IMR-90 (cell line): ENCODE results near the gene PKIG. TPM values are rescaled to one million over a fixed set of nuclear protein-coding genes. Genes with fewer than 3 reads are reported as not detected.
A peak's percentile ranks its signal among the peaks of the same experiment; 100 is the strongest.

Experiments used
- ATAC-seq: fragments of 200-7000 bp; cut with Tn5 transposase; 2 replicates; pipeline ENCODE4 v1.9.1; 2020; ENCODE audit warnings: low read depth, mild to moderate bottlenecking, moderate library complexity
- BruUV-seq: library from RNA; stranded (reverse); fragments of 400-500 nt; replicated peaks from 2 replicates; lab custom pipeline; 2021; lab: Mats Ljungman, UMichigan
- CTCF ChIA-PET: fragments of 300-600 bp; formaldehyde crosslinking; extraction: SDS; loops from one replicate; lab custom pipeline; 2021; ENCODE audit warnings: antibody characterized with exemption; lab: Yijun Ruan, JAX
- POLR2A ChIA-PET: fragments of 300-600 bp; sonication (Branson Sonifier 250); formaldehyde crosslinking; loops from one replicate; lab custom pipeline; 2022; ENCODE audit warnings: antibody characterized with exemption; ENCODE audit not compliant: unreplicated experiment; lab: Charles Lee
- DNase-seq: peaks from one replicate; pipeline ENCODE4 v3.0.0; 2013
- H2AFZ ChIP-seq: replicated peaks from 2 replicates; pipeline ENCODE3; 2013; ENCODE audit warnings: low read length, mild to moderate bottlenecking; ENCODE audit not compliant: poor library complexity
- H2AK5ac ChIP-seq: 2 replicates; pipeline ENCODE4 v1.6.1; 2013; ENCODE audit warnings: low read depth, low read length, inconsistent platforms
- H2AK9ac ChIP-seq: replicated peaks from 2 replicates; pipeline ENCODE3; 2013; ENCODE audit warnings: mild to moderate bottlenecking, low read depth, low read length, moderate library complexity; ENCODE audit not compliant: poor library complexity
- H2BK120ac ChIP-seq: 2 replicates; pipeline ENCODE4 v1.6.1; 2013; ENCODE audit warnings: low read depth, low read length, inconsistent platforms
- H2BK15ac ChIP-seq: 3 replicates; pipeline ENCODE4 v1.6.1; 2013; ENCODE audit warnings: low read depth, low read length, inconsistent platforms
- H2BK20ac ChIP-seq: 2 replicates; pipeline ENCODE4 v1.6.1; 2013; ENCODE audit warnings: low read depth, mild to moderate bottlenecking, inconsistent platforms, low read length, moderate library complexity
- H2BK5ac ChIP-seq: 2 replicates; pipeline ENCODE4 v1.6.1; 2013; ENCODE audit warnings: mild to moderate bottlenecking, low read depth, low read length, inconsistent platforms; ENCODE audit not compliant: poor library complexity, severe bottlenecking
- H3K14ac ChIP-seq: replicated peaks from 2 replicates; pipeline ENCODE4 v1.6.1; 2013; ENCODE audit warnings: low read depth, low read length, inconsistent platforms
- H3K18ac ChIP-seq: 2 replicates; pipeline ENCODE4 v1.6.1; 2013; ENCODE audit warnings: low read depth, low read length, control low read depth
- H3K23ac ChIP-seq: 2 replicates; pipeline ENCODE4 v1.6.1; 2013; ENCODE audit warnings: low read depth, low read length, inconsistent platforms
- H3K27ac ChIP-seq: 2 replicates; pipeline ENCODE4 v1.5.1; 2013; ENCODE audit warnings: mild to moderate bottlenecking, control low read depth, low read length; ENCODE audit not compliant: insufficient read depth
- H3K27me3 ChIP-seq: 2 replicates; pipeline ENCODE4 v1.6.1; 2013; ENCODE audit warnings: low read length; ENCODE audit not compliant: control insufficient read depth, insufficient read depth
- H3K36me3 ChIP-seq: 2 replicates; pipeline ENCODE4 v1.6.1; 2013; ENCODE audit warnings: low read length, mixed read lengths; ENCODE audit not compliant: control insufficient read depth, insufficient read depth
- H3K4ac ChIP-seq: 2 replicates; pipeline ENCODE4 v1.6.1; 2013; ENCODE audit warnings: low read depth, low read length, inconsistent platforms
- H3K4me1 ChIP-seq: 2 replicates; pipeline ENCODE4 v1.6.1; 2013; ENCODE audit warnings: low read length, mixed read lengths; ENCODE audit not compliant: control insufficient read depth, insufficient read depth
- H3K4me2 ChIP-seq: 2 replicates; pipeline ENCODE4 v1.6.1; 2013; ENCODE audit warnings: low read depth, mild to moderate bottlenecking, control low read depth, low read length, moderate library complexity
- H3K4me3 ChIP-seq: 2 replicates; pipeline ENCODE4 v1.5.1; 2013; ENCODE audit warnings: low read depth, mild to moderate bottlenecking, control low read depth, low read length, moderate library complexity; ENCODE audit not compliant: insufficient read depth
- H3K56ac ChIP-seq: 2 replicates; pipeline ENCODE4 v1.6.1; 2013; ENCODE audit warnings: low read length, inconsistent platforms; ENCODE audit not compliant: insufficient read depth; ENCODE audit errors: extremely low read depth
- H3K79me1 ChIP-seq, 2 experiments: 2 replicates each; pipeline ENCODE4 v1.6.1; 2013; ENCODE audit warnings: low read length in 2 of 2, inconsistent platforms in 1 of 2, low read depth in 1 of 2
- H3K9ac ChIP-seq: 2 replicates; pipeline ENCODE4 v1.6.1; 2013; ENCODE audit warnings: low read depth, low read length, control low read depth
- H3K9me1 ChIP-seq: 2 replicates; pipeline ENCODE4 v1.6.1; 2013; ENCODE audit warnings: low read length, inconsistent platforms; ENCODE audit not compliant: insufficient read depth
- H3K9me3 ChIP-seq: 2 replicates; pipeline ENCODE4 v1.6.1; 2013; ENCODE audit warnings: low read length; ENCODE audit not compliant: control insufficient read depth, insufficient read depth
- H4K20me1 ChIP-seq: 2 replicates; pipeline ENCODE4 v1.6.1; 2013; ENCODE audit warnings: low read length, inconsistent platforms; ENCODE audit not compliant: insufficient read depth
- H4K5ac ChIP-seq: 2 replicates; pipeline ENCODE4 v1.6.1; 2013; ENCODE audit warnings: mild to moderate bottlenecking, low read depth, low read length, control low read depth
- H4K8ac ChIP-seq, 2 experiments: 2 replicates each; pipeline ENCODE4 v1.6.1; 2013; ENCODE audit warnings: low read depth in 2 of 2, low read length in 2 of 2, control low read depth in 1 of 2, inconsistent platforms in 1 of 2
- H4K91ac ChIP-seq: 2 replicates; pipeline ENCODE4 v1.6.1; 2013; ENCODE audit warnings: low read depth, low read length, inconsistent platforms; ENCODE audit not compliant: insufficient read depth
- CHD1 ChIP-seq: IDR thresholded peaks from 2 replicates; pipeline ENCODE4 v1.6.1; 2012; ENCODE audit warnings: low read depth, low read length, improper control_type of control experiment
- ELK1 ChIP-seq: fragments of 150-350 bp; IDR thresholded peaks from 2 replicates; pipeline ENCODE4 v1.6.1; 2016; ENCODE audit warnings: low read depth, mild to moderate bottlenecking, low read length, moderate library complexity, borderline replicate concordance
- FOS ChIP-seq: fragments of 150-350 bp; IDR thresholded peaks from 2 replicates; pipeline ENCODE4 v1.6.1; 2016; ENCODE audit warnings: low read depth, low read length
- MAZ ChIP-seq: IDR thresholded peaks from 2 replicates; pipeline ENCODE4 v1.6.1; 2012; ENCODE audit warnings: low read depth, mild to moderate bottlenecking, low read length, improper control_type of control experiment, moderate library complexity, borderline replicate concordance
- POLR2A ChIP-seq: IDR thresholded peaks from 2 replicates; pipeline ENCODE4 v1.6.1; 2012; ENCODE audit warnings: mild to moderate bottlenecking, low read depth, low read length
- RCOR1 ChIP-seq: IDR thresholded peaks from 2 replicates; pipeline ENCODE4 v1.6.1; 2012; ENCODE audit warnings: mild to moderate bottlenecking, low read length, improper control_type of control experiment; ENCODE audit not compliant: insufficient replicate concordance
- RFX5 ChIP-seq: IDR thresholded peaks from 2 replicates; pipeline ENCODE4 v1.8.0; 2012; ENCODE audit warnings: low read depth, mild to moderate bottlenecking, low read length, moderate library complexity
- SMC3 ChIP-seq: fragments of 150-350 bp; IDR thresholded peaks from 2 replicates; pipeline ENCODE4 v1.6.1; 2016; ENCODE audit warnings: low read depth, mild to moderate bottlenecking, antibody characterized with exemption, low read length, moderate library complexity
- WGBS, 2 experiments: methylation state at CpG; one replicate each; pipeline versions ENCODE4 v1.1.5 to v1.1.7; 2013; ENCODE audit warnings: missing lambda C conversion rate in 2 of 2; ENCODE audit not compliant: insufficient read length in 1 of 2; ENCODE audit errors: extremely low coverage in 2 of 2; 5-methylcytosine and 5-hydroxymethylcytosine counted together
- dilution Hi-C: fragments of 300-500 bp; cut with HindIII; formaldehyde crosslinking; loops from one replicate; pipeline ENCODE4 v1.14.3; 2018; ENCODE audit warnings: low sequenced_read_pairs; ENCODE audit not compliant: unreplicated experiment
- in situ Hi-C: fragments of 300-500 bp; cut with MboI; formaldehyde crosslinking; loops from 3 replicates; pipeline ENCODE4 v1.14.3; 2019; ENCODE audit warnings: low sequenced_read_pairs, inconsistent platforms, mixed read lengths
- intact Hi-C: fragments of 100-400 bp; cut with micrococcal nuclease; formaldehyde crosslinking; loops from 2 replicates; pipeline ENCODE4 v1.10.0; 2022
- polyA plus RNA-seq, 3 experiments: library from polyadenylated mRNA; depleted of rRNA; stranded (reverse); fragments of >200 nt; gene quantifications; 2 replicates each; pipeline ENCODE4 v1.2.3, GENCODE V29; 2012; ENCODE audit warnings: low replicate concordance in 1 of 3
- total RNA-seq: library from RNA; depleted of rRNA; stranded (reverse); fragments of >200 nt; gene quantifications from 2 replicates; pipeline ENCODE4 v1.2.3, GENCODE V29; 2012
- TF ChIP-seq, protein P1 (sequence below): fragments of 150-350 bp; IDR thresholded peaks from 2 replicates; pipeline ENCODE4 v1.6.1; 2017; ENCODE audit warnings: mild to moderate bottlenecking, antibody characterized with exemption, low read length, low read depth
- TF ChIP-seq, protein P2 (sequence below): conservative IDR thresholded peaks from 2 replicates; pipeline ENCODE4 v1.5.1; 2012; ENCODE audit warnings: mild to moderate bottlenecking, low read depth, low read length, improper control_type of control experiment

PKIG gene
- total and polyA plus RNA-seq, 2 of the 4 experiments (the other 2 are of a cell fraction), result 78.3 to 89.6 TPM

DNA sequence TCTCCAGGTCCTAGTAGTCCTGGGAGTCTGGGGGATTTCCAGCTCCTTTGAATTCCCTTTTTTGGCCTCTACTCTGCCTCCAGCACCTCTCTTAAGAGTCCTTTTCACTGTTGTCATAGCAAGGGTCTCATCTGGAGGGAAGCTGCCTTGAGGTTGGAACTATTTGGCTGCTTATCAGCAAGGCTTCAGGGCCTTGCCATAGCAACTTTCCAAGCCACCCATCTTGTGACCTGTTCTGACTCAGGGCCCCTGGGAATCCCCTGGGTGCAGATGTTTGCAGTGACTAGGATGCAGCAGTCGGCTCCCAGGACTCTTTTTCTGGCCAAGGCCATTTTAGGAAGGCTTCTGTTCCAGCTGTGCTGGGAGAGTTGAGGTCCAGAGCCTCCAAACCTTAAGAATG lies 12.4 kb downstream of the PKIG start:
- H2AK9ac ChIP-seq, result no peak overlapping the region
- no peak overlapping the region for H3K4me2 ChIP-seq
- TF ChIP-seq POLR2A (0 out of 2 replicates have a peak, but pooled peaks have one; percentile 25), RFX5 (no peak), MAZ (no peak), ELK1 (no peak), RCOR1 (no peak), CHD1 (no peak), SMC3 (no peak), FOS (peak; percentile 51)
- TF ChIP-seq, protein P1, sequence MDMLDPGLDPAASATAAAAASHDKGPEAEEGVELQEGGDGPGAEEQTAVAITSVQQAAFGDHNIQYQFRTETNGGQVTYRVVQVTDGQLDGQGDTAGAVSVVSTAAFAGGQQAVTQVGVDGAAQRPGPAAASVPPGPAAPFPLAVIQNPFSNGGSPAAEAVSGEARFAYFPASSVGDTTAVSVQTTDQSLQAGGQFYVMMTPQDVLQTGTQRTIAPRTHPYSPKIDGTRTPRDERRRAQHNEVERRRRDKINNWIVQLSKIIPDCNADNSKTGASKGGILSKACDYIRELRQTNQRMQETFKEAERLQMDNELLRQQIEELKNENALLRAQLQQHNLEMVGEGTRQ, result 0 out of 2 replicates have a peak, but pooled peaks have one; percentile 33
- TF ChIP-seq, protein P2, sequence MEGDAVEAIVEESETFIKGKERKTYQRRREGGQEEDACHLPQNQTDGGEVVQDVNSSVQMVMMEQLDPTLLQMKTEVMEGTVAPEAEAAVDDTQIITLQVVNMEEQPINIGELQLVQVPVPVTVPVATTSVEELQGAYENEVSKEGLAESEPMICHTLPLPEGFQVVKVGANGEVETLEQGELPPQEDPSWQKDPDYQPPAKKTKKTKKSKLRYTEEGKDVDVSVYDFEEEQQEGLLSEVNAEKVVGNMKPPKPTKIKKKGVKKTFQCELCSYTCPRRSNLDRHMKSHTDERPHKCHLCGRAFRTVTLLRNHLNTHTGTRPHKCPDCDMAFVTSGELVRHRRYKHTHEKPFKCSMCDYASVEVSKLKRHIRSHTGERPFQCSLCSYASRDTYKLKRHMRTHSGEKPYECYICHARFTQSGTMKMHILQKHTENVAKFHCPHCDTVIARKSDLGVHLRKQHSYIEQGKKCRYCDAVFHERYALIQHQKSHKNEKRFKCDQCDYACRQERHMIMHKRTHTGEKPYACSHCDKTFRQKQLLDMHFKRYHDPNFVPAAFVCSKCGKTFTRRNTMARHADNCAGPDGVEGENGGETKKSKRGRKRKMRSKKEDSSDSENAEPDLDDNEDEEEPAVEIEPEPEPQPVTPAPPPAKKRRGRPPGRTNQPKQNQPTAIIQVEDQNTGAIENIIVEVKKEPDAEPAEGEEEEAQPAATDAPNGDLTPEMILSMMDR, result no peak
- in situ Hi-C loops, result no loop called here
- H4K5ac ChIP-seq, result no peak overlapping the region
- H3K14ac ChIP-seq, result no peak overlapping the region
- H3K27me3 ChIP-seq, result no peaks in the 10 kb centered on the region
- BruUV-seq, result no TSS peak
- H2BK5ac ChIP-seq, result no peak overlapping the region
- H3K9me3 ChIP-seq, result no peaks in the 10 kb centered on the region
- H3K18ac ChIP-seq, result no peak overlapping the region
- H3K36me3 ChIP-seq, result peaks cover 20% of the 10 kb centered on the region
- 0 out of 2 replicates have a peak overlapping the region, but pooled peaks have one; percentile 2 for H3K4ac ChIP-seq
- H2AFZ ChIP-seq, result no peak overlapping the region
- no peak overlapping the region for H2BK20ac ChIP-seq
- H3K79me1 ChIP-seq, result peaks cover 8 to 58% of the 10 kb centered on the region in 2 experiments; a peak in 3 of 4 replicates
- no peak overlapping the region for H2BK15ac ChIP-seq
- H4K8ac ChIP-seq, result no peak overlapping the region
- peak; percentile 96 for DNase-seq
- H3K56ac ChIP-seq, result no peak overlapping the region
- intact Hi-C loops, result no loop called here
- no peak overlapping the region for H3K4me3 ChIP-seq
- H3K4me1 ChIP-seq, result peaks cover 25% of the 10 kb centered on the region
- no peak overlapping the region for H3K9ac ChIP-seq
- no CpG with 5 or more reads among the region's 1 CpG for WGBS, 2 experiments
- no peak overlapping the region; the same call in 1 of the 2 replicates for H2BK120ac ChIP-seq
- POLR2A ChIA-PET, result no interaction called here
- H3K23ac ChIP-seq, result no peak overlapping the region
- 0 out of 2 replicates have a peak overlapping the region, but pooled peaks have one; percentile 9 for H4K91ac ChIP-seq
- no peak overlapping the region for H3K27ac ChIP-seq
- peaks cover 23% of the 10 kb centered on the region; the same call in 1 of the 2 replicates for H3K9me1 ChIP-seq
- no peaks in the 10 kb centered on the region for H4K20me1 ChIP-seq
- dilution Hi-C loops, result no loop called here
- H2AK5ac ChIP-seq, result peak overlapping the region; percentile 40; the same call in 1 of the 2 replicates
- CTCF ChIA-PET, result interaction anchor here (1.0 to 1.2 kb wide), 2 partner anchors 9 to 19 kb away, joined by 4 to 5 read pairs; no protein-coding TSS in a partner anchor
- peak; percentile 22; the same call in 1 of the 2 replicates for ATAC-seq
